GM21576 (cell line): ENCODE data around the gene CLK4.

Experiments used
- ATAC-seq: cut with Tn5 transposase; IDR thresholded peaks from one replicate; pipeline ENCODE4 v1.9.1; 2021; ENCODE audit warnings: mild to moderate bottlenecking, moderate library complexity; ENCODE audit not compliant: unreplicated experiment

CLK4 gene

DNA sequence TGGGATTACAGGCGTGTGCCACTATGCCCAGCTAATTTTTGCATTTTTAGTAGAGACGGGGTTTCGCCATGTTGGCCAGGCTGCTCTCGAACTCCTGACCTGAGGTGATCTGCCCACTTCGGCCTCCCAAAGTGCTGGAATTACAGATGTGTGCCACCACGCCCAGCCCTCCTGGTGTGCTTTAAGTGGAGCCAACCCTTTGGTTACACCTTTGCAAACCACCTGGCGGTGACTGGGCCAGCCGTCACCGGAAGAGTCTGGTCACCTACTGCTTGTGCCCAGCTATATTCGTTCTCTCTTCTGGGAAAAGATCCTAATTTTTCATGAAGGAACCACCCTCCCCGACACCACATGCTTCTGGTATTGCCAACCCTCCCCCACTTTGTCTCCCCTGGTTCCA, 72.5 kb downstream of the CLK4 start:
- ATAC-seq = no peak

DNA sequence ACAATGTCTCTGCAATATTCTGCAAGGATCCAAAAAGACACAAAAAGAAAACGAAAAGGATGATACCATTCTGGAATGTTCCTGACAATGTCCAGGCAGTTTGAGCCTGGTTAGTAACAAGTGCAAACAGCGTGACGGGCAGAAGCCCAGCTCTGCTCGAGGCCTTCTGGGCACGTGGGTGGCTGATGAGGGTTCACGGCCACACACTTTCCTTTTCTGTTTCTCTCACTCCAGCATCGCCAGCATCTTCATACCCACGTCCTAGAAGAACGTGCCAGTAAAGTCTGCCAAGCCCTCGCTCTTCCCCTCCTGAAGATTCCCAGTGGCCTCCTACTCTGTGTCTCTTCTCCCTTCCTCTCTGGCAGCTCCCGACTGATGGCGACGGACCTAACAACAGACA, 73.3 kb downstream of the CLK4 start:
- ATAC-seq = no peak
